Measurements from ENCODE around the gene UMAD1.
"Not testable (repeated sequence)": the region's sequence is repeated elsewhere in the genome, so short reads cannot be mapped to it uniquely, and the experiment has no call there.

Gene UMAD1

GRCh38 chr7:7653593-7654187 lies 13.1 kb downstream of the UMAD1 start:
- DNase-seq, result peak; percentile 38

GRCh38 chr7:7654964-7655715 lies 14.6 kb downstream of the UMAD1 start:
- DNase-seq, result no peak

- DNase-seq, result not testable (repeated sequence)
Observed at GRCh38 chr7:7656459-7656858, 15.9 kb downstream of the UMAD1 start.

DNA sequence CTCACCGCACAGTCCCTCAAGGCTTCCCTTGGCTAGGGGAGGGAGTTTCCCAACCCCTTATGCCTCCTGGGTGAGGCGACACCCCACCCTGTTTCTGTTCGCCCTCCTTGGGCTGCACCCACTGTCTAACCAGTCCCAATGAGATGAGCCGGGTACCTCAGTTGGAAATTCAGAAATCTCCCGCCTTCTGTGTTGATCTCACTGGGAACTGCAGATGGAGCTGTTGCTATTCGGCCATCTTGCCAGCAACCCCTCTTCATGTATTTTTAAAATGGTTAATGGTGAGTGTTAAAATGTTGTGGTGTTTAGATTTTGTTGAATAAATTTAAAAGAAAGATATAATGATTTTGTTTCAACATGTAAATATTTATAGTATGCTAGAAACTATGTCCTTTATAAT lies 22.0 kb downstream of the UMAD1 start:
- DNase-seq, result no peak

GRCh38 chr7:7664291-7664690 lies 23.7 kb downstream of the UMAD1 start:
- no peak for DNase-seq

- no peak for DNase-seq
Observed at GRCh38 chr7:7665031-7665430, 24.5 kb downstream of the UMAD1 start.

GRCh38 chr7:7667187-7667586 lies 26.6 kb downstream of the UMAD1 start:
- no peak for DNase-seq

DNA sequence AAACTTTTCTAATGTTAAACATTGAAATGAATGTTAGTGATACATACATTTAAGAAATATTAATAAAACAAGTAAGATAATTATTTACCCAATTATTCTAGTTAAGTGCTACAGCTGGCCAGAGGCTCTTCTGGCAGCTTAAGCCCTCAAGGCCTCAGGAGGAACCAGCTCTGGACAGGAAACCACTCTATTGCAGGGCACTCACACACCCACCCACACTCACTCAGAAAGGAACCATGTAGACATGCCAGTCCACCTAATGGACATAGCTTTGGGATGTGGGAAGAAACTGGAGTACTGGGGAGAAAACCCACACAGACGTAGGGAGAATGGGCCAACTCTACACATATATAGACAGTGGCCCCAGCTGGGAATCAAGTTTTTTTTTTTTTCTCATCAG lies 28.2 kb downstream of the UMAD1 start:
- no peak for DNase-seq

DNA sequence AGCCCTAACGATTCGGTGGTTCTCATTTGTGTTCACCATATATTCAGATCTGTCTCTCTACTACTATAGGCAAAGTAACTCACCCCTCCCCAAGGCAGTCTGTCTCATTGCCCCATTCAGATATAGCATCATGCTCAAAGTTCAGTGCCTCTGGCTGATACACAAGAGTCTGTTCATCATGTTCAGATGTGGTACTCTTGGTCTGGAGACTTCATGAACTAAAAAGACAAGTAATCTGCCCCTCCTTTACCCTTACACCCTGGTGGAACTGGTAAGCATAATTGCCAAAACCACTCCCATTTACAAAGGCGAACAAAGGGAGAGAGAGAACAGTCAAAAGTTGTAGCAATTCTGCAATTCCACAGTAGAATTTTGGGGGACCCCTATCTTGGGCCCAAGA lies 29.9 kb downstream of the UMAD1 start:
- DNase-seq, result no peak

DNA sequence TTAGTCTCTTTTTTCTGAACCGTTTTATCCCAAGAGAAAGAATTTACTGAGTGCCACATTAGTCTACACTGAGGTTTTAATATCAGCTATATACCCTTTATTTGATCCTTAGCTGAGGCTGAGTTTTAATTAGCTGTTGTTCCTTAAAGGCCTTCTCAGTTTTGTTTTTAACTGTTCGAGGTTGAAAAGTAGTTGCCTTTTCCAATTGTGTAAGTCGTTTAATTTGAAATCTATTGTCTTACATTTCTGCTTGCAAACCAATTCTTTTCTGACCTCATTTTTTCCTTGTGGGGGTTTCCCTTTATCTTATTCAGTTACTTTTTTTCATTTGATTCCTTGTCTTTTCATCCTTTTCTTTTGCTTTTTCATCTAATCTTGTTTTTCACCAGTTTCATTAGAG lies 30.8 kb downstream of the UMAD1 start:
- no peak for DNase-seq

GRCh38 chr7:7672545-7673239 lies 32.1 kb downstream of the UMAD1 start:
- peak; percentile 42 for DNase-seq

- DNase-seq, result no peak
Observed at GRCh38 chr7:7673240-7673550, 32.6 kb downstream of the UMAD1 start.

DNA sequence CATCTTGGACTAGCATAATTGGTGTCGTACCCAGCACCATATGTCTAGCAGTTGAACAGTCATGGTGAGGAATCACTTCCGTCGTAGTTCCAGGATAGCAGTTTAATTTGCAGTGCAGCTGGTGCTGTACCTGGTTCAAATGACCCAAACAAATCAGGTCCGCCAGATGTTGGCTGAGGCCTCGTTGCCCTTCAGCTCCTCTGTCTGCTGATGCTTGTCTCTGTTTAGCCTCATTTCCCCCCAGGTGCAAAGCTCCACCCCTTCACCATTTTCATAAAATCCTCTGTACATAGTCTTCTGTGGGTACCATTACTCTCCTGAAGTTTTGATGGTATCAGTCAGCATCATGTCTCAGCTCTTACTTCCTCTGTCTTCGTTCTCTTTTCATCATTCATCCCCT lies 35.1 kb downstream of the UMAD1 start:
- DNase-seq, result no peak

- not testable (repeated sequence) for DNase-seq
Observed at GRCh38 chr7:7679640-7680039, 39.1 kb downstream of the UMAD1 start.

DNA sequence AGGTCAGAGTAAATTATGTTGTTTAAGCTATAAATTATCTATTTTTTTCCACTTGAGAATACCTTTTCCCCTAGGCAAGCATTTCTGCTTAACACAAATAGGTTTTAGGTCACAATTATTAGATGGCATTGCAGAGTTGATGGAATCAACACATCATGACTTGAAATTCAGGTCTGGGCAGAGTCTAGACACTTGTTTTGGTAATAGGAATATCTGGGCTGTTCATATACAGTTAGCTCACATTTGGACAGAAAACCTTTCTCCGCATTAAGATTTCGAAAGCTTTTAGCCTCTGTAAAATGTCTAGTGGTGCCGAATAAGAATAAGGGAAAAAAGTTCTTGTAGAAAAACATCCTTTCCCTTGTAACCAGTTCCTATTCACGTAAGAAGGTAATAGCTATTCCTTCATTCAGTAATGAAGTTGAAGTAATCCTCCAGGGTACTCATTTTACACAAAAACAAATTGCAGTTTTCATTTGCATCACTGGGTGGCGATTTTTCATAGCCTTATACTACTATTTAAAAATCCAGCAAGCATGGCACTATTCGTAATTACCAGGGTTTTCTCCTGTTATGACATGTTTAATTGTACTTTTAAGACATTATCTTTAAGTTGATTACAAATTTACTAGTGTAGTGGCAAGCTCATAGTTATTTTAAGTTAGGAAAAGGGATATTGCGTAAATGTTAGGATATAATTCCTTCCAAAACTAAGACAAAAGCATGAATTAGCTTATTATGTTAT lies 40.8 kb downstream of the UMAD1 start:
- peak; percentile 40 for DNase-seq

DNA sequence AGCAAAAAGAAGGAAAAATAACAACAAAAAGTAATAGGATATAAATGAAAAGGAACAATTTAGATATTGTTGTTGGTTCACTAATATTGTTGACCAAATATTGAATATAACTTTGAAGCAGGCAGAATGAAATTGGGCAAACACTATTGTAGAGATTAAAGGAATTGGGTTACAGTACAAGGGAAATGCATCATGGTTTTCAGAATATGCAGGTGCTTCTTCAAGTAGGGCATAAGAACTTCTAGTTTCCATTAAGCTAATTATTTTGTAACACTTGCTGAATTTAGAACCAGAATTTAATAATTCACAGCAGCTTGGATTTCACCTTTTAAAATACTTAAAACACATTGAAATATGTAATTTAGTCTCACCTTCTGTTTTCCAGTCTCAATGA lies 41.4 kb downstream of the UMAD1 start:
- DNase-seq, result no peak

DNA sequence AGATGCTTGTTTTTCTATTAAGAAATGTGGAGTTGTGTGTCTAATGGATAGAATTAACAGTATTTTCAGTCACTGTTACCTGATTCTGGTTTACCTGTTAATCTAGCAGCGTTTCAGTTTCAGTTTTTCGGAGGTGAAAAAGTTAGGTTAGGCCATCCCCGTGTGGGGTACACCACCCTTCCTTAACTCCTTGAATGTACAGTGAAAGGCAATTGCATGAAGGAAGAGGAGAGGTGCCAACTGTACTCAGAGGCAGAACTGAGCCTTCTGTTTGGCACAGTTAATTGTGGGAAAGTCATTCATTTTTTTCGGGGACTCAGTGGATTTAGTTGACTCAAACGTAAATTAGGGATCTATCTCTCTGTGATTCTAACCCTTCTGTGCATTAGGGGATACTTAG lies 42.3 kb downstream of the UMAD1 start:
- no peak for DNase-seq

DNA sequence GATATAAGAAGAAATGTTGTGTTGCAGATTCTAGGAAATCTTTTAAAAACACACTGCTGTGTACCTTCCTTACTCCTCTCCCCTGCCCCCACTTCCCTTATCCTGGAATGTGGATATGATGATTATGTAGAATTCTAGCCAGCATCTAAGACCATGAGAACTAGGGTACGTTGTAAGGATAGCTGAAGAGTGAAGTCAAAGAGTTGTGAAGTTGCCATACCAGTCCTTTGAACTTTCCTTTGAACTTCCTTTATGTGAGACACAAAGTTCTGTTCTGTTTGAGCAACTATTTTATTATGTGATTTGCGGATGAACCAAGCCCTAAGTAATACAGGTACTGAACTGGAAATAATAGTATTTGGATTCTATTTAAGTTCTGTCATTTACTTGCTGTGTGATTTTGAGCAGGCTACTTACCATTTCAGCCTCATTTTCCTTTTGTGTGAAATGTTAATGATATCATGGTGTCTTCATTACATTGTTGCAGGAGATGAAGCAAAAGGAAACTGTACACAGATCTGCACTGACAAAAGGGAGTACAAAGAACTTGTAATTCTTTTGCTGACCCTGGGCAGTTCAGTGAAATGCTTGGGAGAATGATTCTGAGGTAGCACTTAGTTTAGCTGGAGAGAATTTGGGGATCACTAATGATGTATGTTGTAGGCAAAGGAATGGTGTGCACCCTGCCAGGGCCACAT lies 46.4 kb downstream of the UMAD1 start:
- no peak for DNase-seq

GRCh38 chr7:7687800-7688199 lies 47.2 kb downstream of the UMAD1 start:
- no peak for DNase-seq

GRCh38 chr7:7688310-7688709 lies 47.8 kb downstream of the UMAD1 start:
- DNase-seq, result no peak

DNA sequence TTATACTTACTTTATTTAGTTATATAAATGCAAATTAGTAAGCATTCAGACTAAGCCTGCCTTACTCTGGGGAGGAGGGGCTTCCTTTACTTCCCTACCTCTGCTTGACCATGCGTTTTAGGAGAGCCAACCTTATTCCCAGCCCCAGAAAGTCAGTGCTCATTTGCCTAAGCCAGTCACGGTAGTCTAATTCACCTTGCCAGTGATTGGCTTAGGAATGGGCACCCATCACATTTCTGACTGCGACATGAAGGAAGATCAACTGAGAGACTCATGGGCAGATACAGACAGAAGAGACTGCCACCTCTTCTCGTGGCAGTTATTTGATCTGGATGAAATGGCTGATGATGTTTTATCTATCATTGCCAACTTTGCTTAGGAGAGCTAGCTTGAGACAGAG lies 48.4 kb downstream of the UMAD1 start:
- no peak for DNase-seq

GRCh38 chr7:7693881-7694280 lies 53.3 kb downstream of the UMAD1 start:
- no peak for DNase-seq

GRCh38 chr7:7694542-7694941 lies 54.0 kb downstream of the UMAD1 start:
- no peak for DNase-seq
